OCI-LY1 (cell line): Measurements from ENCODE around the gene DUS3L.

Experiments used
- CTCF ChIP-seq: fragments of 200-600 bp; sonication (generic), shearing (Covaris generic); IDR thresholded peaks from 2 replicates; pipeline ENCODE4 v1.5.1; 2017; ENCODE audit warnings: mild to moderate bottlenecking, antibody characterized with exemption, low read length, moderate library complexity, mixed read lengths
- EZH2 ChIP-seq: fragments of 200-600 bp; sonication (generic), shearing (Covaris generic); IDR thresholded peaks from 2 replicates; pipeline ENCODE4 v1.8.0; 2017; ENCODE audit warnings: borderline replicate concordance, mixed run types, mild to moderate bottlenecking, antibody characterized with exemption, low read length, moderate library complexity, mixed read lengths

- no peak for TF ChIP-seq EZH2
- no peak for TF ChIP-seq CTCF
Observed at GRCh38 chr19:5822181-5822844, 31.4 kb upstream of the DUS3L start.
